GM18507 (cell line): ENCODE data around the gene SRSF6.
"Not testable (repeated sequence)": the region's sequence is repeated elsewhere in the genome, so short reads cannot be mapped to it uniquely, and the experiment has no call there.

Source experiments
- DNase-seq: peaks from one replicate; pipeline ENCODE4 v3.0.0; 2011; ENCODE audit warnings: low read depth; ENCODE audit not compliant: insufficient read length; ENCODE audit errors: extremely low spot score
- FAIRE-seq: peaks from 2 replicates; lab custom pipeline; 2011; peaks lifted over from hg19 to GRCh38; lab: Jason Lieb, UNC

SRSF6 gene

DNA sequence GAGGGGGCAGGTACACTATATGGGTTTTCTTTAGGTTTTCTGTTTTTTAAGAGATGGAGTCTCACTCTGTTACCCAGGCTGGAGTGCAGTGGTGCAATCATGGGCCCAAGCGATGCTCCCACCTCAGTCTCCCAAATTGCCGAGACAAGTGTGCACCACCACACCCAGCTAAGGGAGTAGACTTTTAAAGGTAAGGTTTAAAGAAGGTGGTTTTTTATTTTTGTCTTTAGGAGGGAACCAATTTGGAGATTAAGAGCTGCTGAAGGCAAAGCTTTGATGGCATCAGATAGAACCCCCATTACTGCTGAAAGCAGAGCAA, 7.9 kb downstream of the SRSF6 start:
- no peak for FAIRE-seq
- DNase-seq: no peak

- DNase-seq: no peak
- FAIRE-seq: no peak
Observed at GRCh38 chr20:43467589-43467988, 9.9 kb downstream of the SRSF6 start.

DNA sequence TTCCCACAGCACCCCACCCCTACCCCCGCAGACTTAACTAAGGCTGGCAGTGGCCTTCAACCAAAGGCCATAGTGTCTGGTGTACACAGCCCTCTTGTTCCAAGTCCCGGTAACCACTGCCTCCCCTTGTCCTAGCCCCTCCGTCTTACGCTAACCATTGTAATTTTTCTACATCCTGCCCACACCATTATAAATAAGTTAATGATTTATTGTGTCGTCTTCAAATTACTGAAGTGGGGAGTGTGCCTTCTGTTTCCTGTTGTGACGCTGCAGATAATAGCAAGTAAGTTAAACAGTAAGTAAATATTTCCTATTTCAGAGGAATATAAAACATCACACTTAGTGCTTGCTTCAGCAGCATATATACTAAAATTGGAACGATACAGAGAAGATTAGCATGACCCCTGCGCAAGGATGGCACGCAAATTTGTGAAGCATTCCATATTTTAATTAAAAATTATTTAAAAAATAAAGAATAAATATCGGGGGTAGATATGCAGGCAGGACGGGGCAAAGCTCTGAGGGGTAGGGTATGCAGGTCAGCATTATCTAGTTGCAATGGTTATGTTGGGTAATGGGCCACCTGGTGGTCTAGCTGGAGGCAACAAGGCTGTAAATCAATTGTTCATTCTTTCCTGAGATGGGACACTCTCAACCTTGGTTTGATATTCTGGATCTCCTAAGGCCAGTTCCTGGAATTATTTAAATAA, 15.1 kb downstream of the SRSF6 start:
- DNase-seq: no peak
- FAIRE-seq: no peak

DNA sequence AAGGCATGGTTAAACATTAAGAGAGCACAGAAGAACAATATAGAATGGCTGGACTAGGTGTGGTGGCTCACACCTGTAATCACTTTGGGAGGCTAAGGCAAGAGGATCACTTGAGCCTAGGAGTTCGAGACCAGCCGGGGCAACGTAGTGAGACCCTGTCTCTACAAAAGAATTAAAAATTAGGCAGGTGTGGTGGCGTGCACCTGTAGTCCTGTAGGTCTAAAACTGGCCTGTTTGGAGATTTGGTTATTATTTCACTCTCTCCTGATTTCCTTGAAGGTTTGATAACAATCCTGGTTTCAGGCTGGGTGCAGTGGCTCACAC, 15.6 kb downstream of the SRSF6 start:
- DNase-seq (no peak), FAIRE-seq (no peak)

- FAIRE-seq (no peak), DNase-seq (no peak)
Observed at GRCh38 chr20:43477193-43477592, 19.5 kb downstream of the SRSF6 start.

DNA sequence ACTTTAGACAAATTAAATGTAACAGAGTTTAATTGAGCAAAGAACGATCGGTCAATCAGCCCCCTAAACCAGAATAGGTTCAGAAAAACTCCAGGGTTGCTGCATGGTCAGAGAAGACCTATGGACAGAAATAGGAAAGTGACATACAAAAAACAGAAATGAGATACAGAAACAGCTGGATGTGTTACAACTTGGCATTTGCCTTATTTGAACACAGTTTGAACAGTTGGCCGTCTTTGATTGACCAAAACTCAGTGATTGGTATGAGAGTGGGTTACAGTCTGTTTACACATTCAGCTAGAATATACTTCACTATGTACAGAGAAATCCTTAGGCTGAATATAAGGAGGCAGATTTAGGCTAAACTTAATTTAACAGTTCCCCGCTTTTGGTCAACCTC, 19.9 kb downstream of the SRSF6 start:
- no peak for FAIRE-seq
- no peak for DNase-seq

- no peak for FAIRE-seq
- DNase-seq: no peak
Observed at GRCh38 chr20:43490038-43490437, 32.3 kb downstream of the SRSF6 start.

- FAIRE-seq: peak; percentile 46
- DNase-seq: no peak
Observed at GRCh38 chr20:43492101-43492500, 34.4 kb downstream of the SRSF6 start.

GRCh38 chr20:43495388-43495787, 37.7 kb downstream of the SRSF6 start:
- FAIRE-seq (no peak), DNase-seq (no peak)

DNA sequence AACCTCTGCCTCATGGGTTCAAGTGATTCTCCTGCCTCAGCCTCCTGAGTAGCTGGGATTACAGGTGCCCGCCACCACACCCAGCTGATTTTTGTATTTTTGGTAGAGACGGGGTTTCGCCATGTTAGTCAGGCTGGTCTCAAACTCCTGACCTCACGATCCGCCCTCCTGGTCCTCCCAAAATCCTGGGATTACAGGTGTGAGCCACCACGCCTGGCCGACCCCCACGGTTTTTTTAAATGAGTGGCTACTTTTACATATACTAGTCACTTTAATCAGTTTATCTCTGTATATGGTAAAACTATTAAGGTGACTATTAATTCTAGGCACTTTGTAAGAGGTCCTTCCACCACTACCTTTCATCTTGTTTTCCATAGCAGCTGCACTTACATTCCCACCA, 44.3 kb downstream of the SRSF6 start:
- FAIRE-seq, DNase-seq: not testable (repeated sequence)

GRCh38 chr20:43506238-43506637, 48.5 kb downstream of the SRSF6 start:
- FAIRE-seq: no peak
- no peak for DNase-seq

GRCh38 chr20:43507150-43508080, 49.7 kb downstream of the SRSF6 start, which contains the start of gene L3MBTL1:
TSS of gene L3MBTL1 (plus strand) at chr20:43507697. CDS start at chr20:43513504, 5,807 bp downstream.
- FAIRE-seq: no peak
- DNase-seq: no peak

DNA sequence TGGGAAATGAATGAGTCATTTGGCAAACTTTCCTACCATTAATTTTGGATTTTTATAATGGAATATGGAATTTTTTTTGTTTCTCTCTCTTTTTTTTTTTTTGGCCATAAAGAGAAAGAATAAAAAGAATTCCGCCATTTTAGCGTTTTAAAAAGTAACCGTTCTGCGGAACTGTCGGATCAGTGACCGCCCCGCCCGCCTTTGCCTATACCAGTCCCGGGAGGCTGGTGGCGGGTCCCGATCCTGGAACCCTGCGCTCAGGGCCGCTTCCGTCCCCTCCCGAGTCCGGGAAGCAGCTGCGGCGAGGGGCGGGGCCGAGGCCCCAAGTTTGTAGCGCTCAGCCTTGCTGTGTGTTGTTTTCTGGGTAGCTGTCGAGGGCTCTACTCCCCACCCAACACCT, 50.4 kb downstream of the SRSF6 start:
- FAIRE-seq (no peak), DNase-seq (no peak)

DNA sequence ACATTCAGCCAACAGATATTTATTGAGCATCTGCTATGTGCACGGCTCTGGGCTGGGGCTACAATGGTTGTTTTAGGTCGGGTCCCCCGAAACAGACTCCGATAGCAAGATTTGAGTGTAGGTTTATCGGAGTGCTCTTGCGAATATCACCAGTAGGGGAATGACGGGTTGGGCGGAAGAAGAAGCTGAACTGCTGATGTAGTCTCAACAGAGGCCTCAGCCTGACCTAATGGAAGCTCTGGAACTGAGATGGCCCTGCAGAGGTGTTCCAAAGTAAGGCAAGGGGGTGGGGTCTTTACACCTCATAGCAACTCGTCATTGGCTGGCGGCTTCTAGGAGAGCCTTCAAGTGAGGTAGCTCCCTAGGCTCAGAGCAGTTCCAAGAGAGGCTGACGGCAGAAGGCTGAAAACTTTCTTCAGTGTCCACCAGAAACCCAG, 50.9 kb downstream of the SRSF6 start:
- DNase-seq (no peak), FAIRE-seq (no peak)

DNA sequence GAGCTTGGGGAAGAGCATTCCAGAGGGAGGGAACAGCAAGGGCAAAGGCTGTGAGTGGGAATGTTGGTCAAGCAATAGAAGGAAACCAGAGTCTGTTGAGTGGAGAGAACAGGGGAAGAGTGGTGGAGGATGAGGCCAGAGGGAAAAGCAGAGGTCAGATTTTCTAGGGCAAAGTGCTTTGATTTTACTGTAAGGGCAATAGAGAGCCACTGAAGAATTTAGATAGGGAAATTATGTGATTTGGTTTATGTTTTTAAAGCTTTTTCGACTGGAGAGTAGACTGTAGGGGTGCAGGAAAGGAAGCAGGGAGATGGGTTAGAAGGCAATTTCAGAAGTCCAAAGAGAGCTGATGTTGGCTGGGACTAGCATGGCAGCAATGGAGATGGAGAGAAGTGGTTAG, 54.2 kb downstream of the SRSF6 start:
- FAIRE-seq (no peak), DNase-seq (no peak)

DNA sequence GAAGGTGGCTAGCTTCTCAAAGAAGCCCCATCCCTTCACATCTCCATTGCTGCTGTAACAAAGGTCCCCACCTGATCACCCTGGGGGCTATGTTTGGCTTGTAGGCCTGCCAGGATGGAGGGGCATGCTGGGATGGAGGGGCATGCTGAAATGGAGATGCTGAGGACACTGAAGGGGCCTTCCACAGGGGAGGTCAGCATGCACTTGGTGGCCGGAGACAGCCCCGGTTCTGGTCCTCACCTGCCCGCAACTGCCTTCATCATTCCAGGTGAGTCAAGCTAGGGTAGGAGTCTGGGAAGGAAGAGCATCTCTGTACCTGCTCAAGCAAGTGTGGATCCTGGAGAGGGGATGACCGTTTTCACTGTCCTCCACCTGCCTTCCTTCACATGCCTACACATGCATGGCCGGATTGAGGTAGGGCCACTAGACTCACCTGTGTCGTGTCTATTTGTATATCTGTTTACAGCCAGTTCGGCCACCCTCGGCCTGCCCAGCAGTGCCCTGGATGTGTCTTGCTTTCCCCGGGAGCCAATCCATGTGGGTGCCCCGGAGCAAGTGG, 55.8 kb downstream of the SRSF6 start:
- no peak for FAIRE-seq

More for the DNA sequence above, 55.8 kb downstream of the SRSF6 start:
- no peak for DNase-seq
